ENCODE measurements around the gene SHQ1. TPM values are rescaled to one million over a fixed set of nuclear protein-coding genes. Genes with fewer than 3 reads are reported as not detected.
"Not testable (repeated sequence)": the region's sequence is repeated elsewhere in the genome, so short reads cannot be mapped to it uniquely, and the experiment has no call there.

The SHQ1 gene
- total RNA-seq, 1 donor from 2014 or later = 15.9 TPM

GRCh38 chr3:72724070-72724469 lies 124.2 kb downstream of the SHQ1 start:
- DNase-seq (ENCODE audit: low spot score in 2 of 2) (no peak), FAIRE-seq (no peak)

- FAIRE-seq (no peak), DNase-seq (ENCODE audit: low spot score in 2 of 2) (no peak)
Observed at GRCh38 chr3:72722930-72723726, 125.1 kb downstream of the SHQ1 start.

- DNase-seq (ENCODE audit: low spot score in 2 of 2) (no peak), FAIRE-seq (no peak)
Observed at GRCh38 chr3:72721683-72722381, 126.4 kb downstream of the SHQ1 start.

DNA sequence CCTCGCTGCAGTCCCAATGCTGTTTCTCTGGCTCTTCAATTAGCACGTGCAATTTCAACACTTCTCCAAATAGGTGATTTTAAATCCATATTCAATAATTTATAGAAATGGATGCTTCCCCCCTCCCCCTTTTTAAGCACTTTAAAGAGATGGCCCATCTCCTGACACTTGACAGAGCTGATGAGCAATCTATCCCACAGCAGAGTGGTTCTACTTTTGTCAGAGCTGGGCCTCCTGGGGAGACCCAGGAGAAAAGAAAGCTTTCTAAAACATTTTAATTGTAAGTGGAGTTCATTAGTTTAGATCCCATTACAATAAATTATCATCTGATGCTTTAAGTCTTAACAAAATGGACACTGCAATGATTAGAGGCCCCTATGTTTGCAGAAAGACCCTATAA lies 127.7 kb downstream of the SHQ1 start:
- no peak for FAIRE-seq
- no peak for DNase-seq (ENCODE audit: low spot score in 2 of 2)

- no peak for DNase-seq (ENCODE audit: low spot score in 2 of 2)
- FAIRE-seq = no peak
Observed at GRCh38 chr3:72719137-72719536, 129.1 kb downstream of the SHQ1 start.

- FAIRE-seq; DNase-seq (ENCODE audit: low spot score in 2 of 2): not testable (repeated sequence)
Observed at GRCh38 chr3:72714135-72714534, 134.1 kb downstream of the SHQ1 start.

GRCh38 chr3:72710471-72710870 lies 137.8 kb downstream of the SHQ1 start:
- DNase-seq (ENCODE audit: low spot score in 2 of 2); FAIRE-seq: not testable (repeated sequence)

DNA sequence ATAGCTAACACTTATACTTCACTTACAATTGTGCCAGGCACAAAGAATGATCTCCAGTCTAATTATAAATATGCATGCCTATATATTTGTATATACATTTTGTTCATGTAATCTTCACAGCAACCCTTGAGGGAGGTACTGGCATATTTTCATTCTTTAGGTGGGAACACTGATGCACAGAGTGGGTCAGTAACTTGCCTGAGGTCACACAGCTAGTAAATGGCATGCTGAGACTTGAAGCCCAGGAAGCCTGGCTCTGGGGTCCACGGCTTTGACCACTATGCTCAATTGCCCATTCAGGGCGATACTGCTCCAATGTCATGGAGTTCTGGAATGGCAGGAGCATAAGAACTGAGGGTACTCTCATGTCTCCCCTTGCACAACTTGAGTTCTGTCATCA lies 139.8 kb downstream of the SHQ1 start:
- DNase-seq (ENCODE audit: low spot score in 2 of 2) = no peak
- no peak for FAIRE-seq

DNA sequence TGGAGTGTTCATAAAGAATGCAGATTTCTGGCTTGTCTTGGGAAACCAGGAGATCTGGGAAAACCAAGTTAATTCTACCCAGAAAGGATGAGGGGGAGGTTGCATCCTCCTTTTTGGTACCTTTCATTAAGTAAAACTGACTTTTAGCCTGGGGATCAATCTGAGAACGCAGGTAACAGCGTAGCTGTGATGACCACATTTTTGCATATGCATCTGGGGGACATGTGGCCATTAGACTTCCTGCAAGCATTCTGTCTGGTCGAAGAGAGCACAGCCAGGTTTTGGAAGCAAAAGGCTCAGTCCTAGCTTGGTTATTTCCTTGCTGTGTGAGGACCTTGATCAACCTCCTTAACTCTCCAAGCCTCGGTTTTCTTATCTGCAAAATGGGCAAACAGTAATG lies 145.2 kb downstream of the SHQ1 start:
- DNase-seq (ENCODE audit: low spot score in 2 of 2) (no peak), FAIRE-seq (no peak)

DNA sequence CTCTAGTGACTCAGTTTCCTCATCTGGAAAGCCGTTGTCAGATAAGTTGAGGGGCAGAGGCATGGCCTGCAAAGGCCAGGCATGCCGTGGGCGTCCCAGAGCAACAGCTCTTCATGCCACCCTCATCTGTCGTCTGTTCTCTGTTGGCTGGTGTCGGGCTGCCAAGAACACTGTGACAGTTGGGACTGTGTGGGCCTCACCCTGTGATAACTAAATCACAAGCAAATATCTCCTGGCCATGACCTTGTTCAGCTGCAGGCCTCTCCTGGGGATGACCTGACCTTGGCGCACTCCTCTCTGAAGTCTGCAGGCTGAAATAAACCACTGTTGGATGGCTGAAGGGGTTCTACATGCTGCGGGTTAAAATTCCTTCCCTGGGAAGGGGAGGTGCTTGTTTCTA lies 145.9 kb downstream of the SHQ1 start:
- DNase-seq (ENCODE audit: low spot score in 2 of 2) (no peak), FAIRE-seq (no peak)

DNA sequence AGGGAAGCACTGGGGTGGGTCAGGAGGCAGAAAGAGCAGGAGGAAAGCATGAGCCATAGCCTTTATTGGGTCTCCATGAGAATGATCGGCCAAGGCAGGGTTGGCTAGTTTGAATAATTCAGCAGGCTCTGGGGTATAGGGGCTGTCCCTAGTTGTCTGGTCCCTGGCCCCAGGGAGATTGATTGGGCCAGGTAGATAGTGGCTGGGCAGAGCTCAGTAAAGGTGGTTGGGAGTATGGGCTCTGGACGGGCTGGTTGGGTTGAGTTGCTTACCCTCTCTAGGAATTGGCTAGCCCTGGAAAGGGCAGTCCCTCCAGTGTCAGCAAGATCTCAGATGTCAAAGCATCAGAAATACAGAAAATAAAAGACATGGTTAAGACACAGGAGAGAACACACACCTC lies 148.1 kb downstream of the SHQ1 start:
- no peak for DNase-seq (ENCODE audit: low spot score in 2 of 2)
- no peak for FAIRE-seq

- DNase-seq (ENCODE audit: low spot score in 2 of 2) (no peak), FAIRE-seq (no peak)
Observed at GRCh38 chr3:72699631-72700030, 148.6 kb downstream of the SHQ1 start.

Other genes starting within 250 kb of the SHQ1 start
- gene GXYLT2, start 39.6 kb upstream of the SHQ1 start, total RNA-seq = 2.4 TPM
- gene PPP4R2, start 148.4 kb upstream of the SHQ1 start, total RNA-seq = 137 TPM
- gene EBLN2, start 213.2 kb upstream of the SHQ1 start, total RNA-seq = 3.7 TPM

All from frontal cortex (tissue), 4 donors.